HepG2 (cell line): ENCODE measurements around the gene RETREG2. TPM values are rescaled to one million over a fixed set of nuclear protein-coding genes. Genes with fewer than 3 reads are reported as not detected.

Source experiments
- HNRNPK ChIP-seq: fragments of 200-400 bp; formaldehyde crosslinking; IDR thresholded peaks from 2 replicates; pipeline ENCODE4 v1.6.1; 2018; ENCODE audit warnings: low read length, low read depth, moderate library complexity, mild to moderate bottlenecking; ENCODE audit not compliant: poor library complexity, severe bottlenecking
- KLF16 ChIP-seq, 2 experiments: sonication (generic) in 1 of 2; formaldehyde crosslinking in 1 of 2; IDR thresholded peaks; 2 replicates each; pipeline versions ENCODE4 v1.6.1 to v1.8.0; 2016 to 2023; ENCODE audit warnings: missing genetic modification reagents in 2 of 2, missing compliant biosample characterization in 1 of 2
- SMYD3 ChIP-seq: sonication (generic); formaldehyde crosslinking; IDR thresholded peaks from 2 replicates; pipeline ENCODE4 v1.8.1; 2023; ENCODE audit warnings: mild to moderate bottlenecking, missing genetic modification reagents
- TEAD2 ChIP-seq: sonication (generic); formaldehyde crosslinking; IDR thresholded peaks from 2 replicates; pipeline ENCODE4 v1.9.0; 2021; ENCODE audit warnings: missing genetic modification reagents
- ZBTB42 ChIP-seq: sonication (generic); formaldehyde crosslinking; IDR thresholded peaks from 2 replicates; pipeline ENCODE4 v1.5.0; 2020; ENCODE audit warnings: mild to moderate bottlenecking, missing genetic modification reagents
- ZNF138 ChIP-seq: sonication (generic); formaldehyde crosslinking; IDR thresholded peaks from 2 replicates; pipeline ENCODE4 v1.5.0; 2020; ENCODE audit warnings: mild to moderate bottlenecking, low read depth, missing genetic modification reagents
- ZNF264 ChIP-seq: sonication (generic); formaldehyde crosslinking; IDR thresholded peaks from 2 replicates; pipeline ENCODE4 v1.4.0; 2020; ENCODE audit warnings: missing genetic modification reagents
- ZSCAN25 ChIP-seq: sonication (generic); formaldehyde crosslinking; IDR thresholded peaks from 2 replicates; pipeline ENCODE4 v1.8.0; 2022; ENCODE audit warnings: mild to moderate bottlenecking, missing genetic modification reagents
- ZSCAN29 ChIP-seq: sonication (generic); formaldehyde crosslinking; conservative IDR thresholded peaks from 2 replicates; pipeline ENCODE4 v1.4.0; 2020; ENCODE audit warnings: mild to moderate bottlenecking, missing genetic modification reagents
- polyA plus RNA-seq, 8 experiments: library from polyadenylated mRNA; depleted of rRNA in 3 of 8; stranded (reverse) in 7 of 8; unstranded in 1 of 8; fragments of >200 nt; fragmentation: Illumina TruSeq in 4 of 8; extraction: Trizol in 4 of 8; gene quantifications; 2 replicates each; pipeline versions ENCODE4 v1.2.1 to v1.2.3, GENCODE V29; 2011 to 2016; ENCODE audit warnings: low read depth in 4 of 8, missing spikeins in 1 of 8, mixed read lengths in 1 of 8; ENCODE audit not compliant: insufficient read depth in 1 of 8
- total RNA-seq, 5 experiments: library from RNA; depleted of rRNA; stranded (reverse); fragments of >200 nt; fragmentation: Illumina TruSeq; extraction: Trizol; gene quantifications; 2 replicates each; pipeline ENCODE4 v1.2.3, GENCODE V29; 2016; ENCODE audit warnings: low read depth in 1 of 5
- TF ChIP-seq, protein P1 (sequence below), 2 experiments: fragments of 450-650 bp in 1 of 2; sonication (generic) in 1 of 2; formaldehyde crosslinking in 1 of 2; IDR thresholded peaks; 2 replicates each; pipeline versions ENCODE4 v1.6.1 to v1.8.0; 2016 to 2022; ENCODE audit warnings: antibody characterized with exemption in 1 of 2, mild to moderate bottlenecking in 1 of 2, missing genetic modification reagents in 1 of 2
- TF ChIP-seq, protein P2 (sequence below): sonication (generic); formaldehyde crosslinking; IDR thresholded peaks from 2 replicates; pipeline ENCODE4 v1.4.0; 2020; ENCODE audit warnings: missing genetic modification reagents
- TF ChIP-seq, protein P3 (sequence below): sonication (generic); formaldehyde crosslinking; IDR thresholded peaks from 2 replicates; pipeline ENCODE4 v1.9.0; 2022; ENCODE audit warnings: missing genetic modification reagents, mild to moderate bottlenecking, borderline replicate concordance

The RETREG2 gene
- total and polyA plus RNA-seq, 2 of the 13 experiments (the other 11 are each of a cell fraction or from before 2014, with no cell fraction given): 86.0 to 134 TPM

DNA sequence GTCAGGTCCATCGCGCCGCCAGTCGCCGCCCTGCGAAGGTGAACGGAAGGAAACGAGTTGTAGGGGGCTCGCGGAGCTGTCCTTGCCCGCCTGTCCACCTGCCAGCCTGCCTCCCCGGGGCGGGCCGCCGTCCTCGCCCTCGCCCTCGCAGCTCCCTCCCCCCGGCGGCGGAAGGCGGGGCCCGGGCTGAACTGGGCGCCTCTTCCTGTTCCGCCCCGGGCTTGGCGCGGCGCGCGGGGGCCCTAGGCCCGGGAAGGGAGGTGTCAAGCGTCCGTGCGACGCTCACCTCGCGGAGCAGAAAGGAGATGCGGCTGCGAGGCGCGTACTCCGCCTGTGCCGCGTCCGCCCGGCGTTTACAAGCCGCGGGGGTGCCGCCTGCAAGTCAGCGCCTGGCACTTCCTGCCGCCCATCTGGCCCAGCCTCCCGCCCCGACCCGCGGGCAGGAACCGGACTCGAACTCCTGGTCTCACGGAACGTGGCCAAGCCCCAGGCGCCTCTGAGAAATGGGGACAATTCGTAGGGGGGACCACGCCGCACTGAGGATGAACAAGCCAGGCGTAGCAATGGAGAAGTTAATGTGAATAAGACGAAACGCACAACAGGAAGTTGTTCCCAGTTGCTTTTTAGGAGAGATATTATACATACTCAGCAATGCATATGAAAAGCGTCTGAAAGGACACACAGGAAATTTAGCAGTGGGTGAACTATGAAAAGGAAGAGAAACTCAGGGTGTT is 1.1 kb upstream of the RETREG2 start, which contains the start of gene CNPPD1 (continued):
- TF ChIP-seq, protein P1, sequence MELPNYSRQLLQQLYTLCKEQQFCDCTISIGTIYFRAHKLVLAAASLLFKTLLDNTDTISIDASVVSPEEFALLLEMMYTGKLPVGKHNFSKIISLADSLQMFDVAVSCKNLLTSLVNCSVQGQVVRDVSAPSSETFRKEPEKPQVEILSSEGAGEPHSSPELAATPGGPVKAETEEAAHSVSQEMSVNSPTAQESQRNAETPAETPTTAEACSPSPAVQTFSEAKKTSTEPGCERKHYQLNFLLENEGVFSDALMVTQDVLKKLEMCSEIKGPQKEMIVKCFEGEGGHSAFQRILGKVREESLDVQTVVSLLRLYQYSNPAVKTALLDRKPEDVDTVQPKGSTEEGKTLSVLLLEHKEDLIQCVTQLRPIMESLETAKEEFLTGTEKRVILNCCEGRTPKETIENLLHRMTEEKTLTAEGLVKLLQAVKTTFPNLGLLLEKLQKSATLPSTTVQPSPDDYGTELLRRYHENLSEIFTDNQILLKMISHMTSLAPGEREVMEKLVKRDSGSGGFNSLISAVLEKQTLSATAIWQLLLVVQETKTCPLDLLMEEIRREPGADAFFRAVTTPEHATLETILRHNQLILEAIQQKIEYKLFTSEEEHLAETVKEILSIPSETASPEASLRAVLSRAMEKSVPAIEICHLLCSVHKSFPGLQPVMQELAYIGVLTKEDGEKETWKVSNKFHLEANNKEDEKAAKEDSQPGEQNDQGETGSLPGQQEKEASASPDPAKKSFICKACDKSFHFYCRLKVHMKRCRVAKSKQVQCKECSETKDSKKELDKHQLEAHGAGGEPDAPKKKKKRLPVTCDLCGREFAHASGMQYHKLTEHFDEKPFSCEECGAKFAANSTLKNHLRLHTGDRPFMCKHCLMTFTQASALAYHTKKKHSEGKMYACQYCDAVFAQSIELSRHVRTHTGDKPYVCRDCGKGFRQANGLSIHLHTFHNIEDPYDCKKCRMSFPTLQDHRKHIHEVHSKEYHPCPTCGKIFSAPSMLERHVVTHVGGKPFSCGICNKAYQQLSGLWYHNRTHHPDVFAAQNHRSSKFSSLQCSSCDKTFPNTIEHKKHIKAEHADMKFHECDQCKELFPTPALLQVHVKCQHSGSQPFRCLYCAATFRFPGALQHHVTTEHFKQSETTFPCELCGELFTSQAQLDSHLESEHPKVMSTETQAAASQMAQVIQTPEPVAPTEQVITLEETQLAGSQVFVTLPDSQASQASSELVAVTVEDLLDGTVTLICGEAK (IDR thresholded peaks at IDR 0.05): no peak
- TF ChIP-seq, protein P1 (CRISPR knock-in tag; IDR thresholded peaks at IDR 0.05): peak; percentile 95
- peak; percentile 79; the same call in 1 of the 2 replicates for TF ChIP-seq SMYD3
- peak; percentile 77; the same call in 1 of the 2 replicates for TF ChIP-seq ZNF264 (CRISPR knock-in tag)
- TF ChIP-seq HNRNPK: peak; percentile 80
- TF ChIP-seq KLF16 (CRISPR knock-in tag; IDR thresholded peaks at IDR 0.05): peak; percentile 56 to 90; a peak in 2 of 4 replicates
- peak; percentile 83 for TF ChIP-seq ZSCAN25
- TF ChIP-seq TEAD2 (CRISPR knock-in tag): peak; percentile 80
- peak; percentile 91 for TF ChIP-seq ZBTB42 (CRISPR knock-in tag)
- TF ChIP-seq ZSCAN29: peak; percentile 80
- peak; percentile 98 for TF ChIP-seq ZNF138 (CRISPR knock-in tag)
- TF ChIP-seq, protein P2, sequence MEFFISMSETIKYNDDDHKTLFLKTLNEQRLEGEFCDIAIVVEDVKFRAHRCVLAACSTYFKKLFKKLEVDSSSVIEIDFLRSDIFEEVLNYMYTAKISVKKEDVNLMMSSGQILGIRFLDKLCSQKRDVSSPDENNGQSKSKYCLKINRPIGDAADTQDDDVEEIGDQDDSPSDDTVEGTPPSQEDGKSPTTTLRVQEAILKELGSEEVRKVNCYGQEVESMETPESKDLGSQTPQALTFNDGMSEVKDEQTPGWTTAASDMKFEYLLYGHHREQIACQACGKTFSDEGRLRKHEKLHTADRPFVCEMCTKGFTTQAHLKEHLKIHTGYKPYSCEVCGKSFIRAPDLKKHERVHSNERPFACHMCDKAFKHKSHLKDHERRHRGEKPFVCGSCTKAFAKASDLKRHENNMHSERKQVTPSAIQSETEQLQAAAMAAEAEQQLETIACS (CRISPR knock-in tag): peak; percentile 62
- TF ChIP-seq, protein P3, sequence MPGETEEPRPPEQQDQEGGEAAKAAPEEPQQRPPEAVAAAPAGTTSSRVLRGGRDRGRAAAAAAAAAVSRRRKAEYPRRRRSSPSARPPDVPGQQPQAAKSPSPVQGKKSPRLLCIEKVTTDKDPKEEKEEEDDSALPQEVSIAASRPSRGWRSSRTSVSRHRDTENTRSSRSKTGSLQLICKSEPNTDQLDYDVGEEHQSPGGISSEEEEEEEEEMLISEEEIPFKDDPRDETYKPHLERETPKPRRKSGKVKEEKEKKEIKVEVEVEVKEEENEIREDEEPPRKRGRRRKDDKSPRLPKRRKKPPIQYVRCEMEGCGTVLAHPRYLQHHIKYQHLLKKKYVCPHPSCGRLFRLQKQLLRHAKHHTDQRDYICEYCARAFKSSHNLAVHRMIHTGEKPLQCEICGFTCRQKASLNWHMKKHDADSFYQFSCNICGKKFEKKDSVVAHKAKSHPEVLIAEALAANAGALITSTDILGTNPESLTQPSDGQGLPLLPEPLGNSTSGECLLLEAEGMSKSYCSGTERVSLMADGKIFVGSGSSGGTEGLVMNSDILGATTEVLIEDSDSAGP (CRISPR knock-in tag): peak; percentile 94
